ENCODE measurements around the gene CYP4F2. TPM values are rescaled to one million over a fixed set of nuclear protein-coding genes. Genes with fewer than 3 reads are reported as not detected.

The CYP4F2 gene
- total and polyA plus RNA-seq, 4 donors: 7.7 to 186 (median 85.2) TPM

DNA sequence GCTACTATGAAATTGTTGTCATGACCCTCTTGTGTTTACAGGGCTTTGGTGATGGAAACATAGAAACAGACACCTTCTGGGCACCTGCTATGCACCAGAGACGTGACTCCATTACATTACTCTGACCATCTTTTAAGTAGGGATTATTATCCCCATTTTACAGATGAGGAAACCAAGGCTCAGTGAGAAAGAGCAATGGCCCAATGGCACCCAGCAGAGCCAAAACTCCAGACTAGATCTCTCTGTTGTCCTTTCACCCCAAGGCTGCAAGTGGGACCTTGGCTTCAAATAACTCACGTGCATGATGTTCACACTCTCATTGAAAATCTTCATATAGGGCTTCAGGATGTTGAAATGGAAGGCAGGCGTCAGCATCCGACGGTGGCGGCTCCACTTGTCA lies 5.9 kb downstream of the CYP4F2 start:
- peaks cover 0 to 15% (median 3%) of the 10 kb centered on the region in 4 donors for H3K36me3 ChIP-seq (ENCODE audit: control insufficient read depth in 4 of 4, insufficient read depth in 3 of 4, low read depth in 1 of 4, low read length in 3 of 4)
- WGBS: 89% methylated on average over 6 of the region's 6 CpGs
- H3K27me3 ChIP-seq (ENCODE audit: control insufficient read depth in 4 of 4, insufficient read depth in 4 of 4, low read length in 3 of 4): no peaks in the 10 kb centered on the region
- no peak for DNase-seq (ENCODE audit: low spot score)
- H3K4me3 ChIP-seq (ENCODE audit: low read depth in 1 of 3, low read length in 3 of 3): no peak overlapping the region
- TF ChIP-seq GABPA (IDR thresholded peaks at IDR 0.05 in 1 of 2, conservative IDR thresholded peaks at IDR 0.05 in 1 of 2) (no peak), JUND (IDR thresholded peaks at IDR 0.05) (no peak), RAD21 (IDR thresholded peaks at IDR 0.05) (no peak), HNF4G (IDR thresholded peaks at IDR 0.05) (no peak), NR2F2 (IDR thresholded peaks at IDR 0.05) (no peak), HNF4A (conservative IDR thresholded peaks at IDR 0.05) (no peak), TAF1 (conservative IDR thresholded peaks at IDR 0.05) (no peak), SP1 (IDR thresholded peaks at IDR 0.05) (no peak), RXRA (IDR thresholded peaks at IDR 0.05) (no peak), FOXA1 (IDR thresholded peaks at IDR 0.05) (no peak), EGR1 (IDR thresholded peaks at IDR 0.05; ENCODE audit: low read depth in 2 of 2) (no peak), YY1 (IDR thresholded peaks at IDR 0.05) (no peak), FOXA2 (IDR thresholded peaks at IDR 0.05) (no peak)
- TF ChIP-seq, protein P1, sequence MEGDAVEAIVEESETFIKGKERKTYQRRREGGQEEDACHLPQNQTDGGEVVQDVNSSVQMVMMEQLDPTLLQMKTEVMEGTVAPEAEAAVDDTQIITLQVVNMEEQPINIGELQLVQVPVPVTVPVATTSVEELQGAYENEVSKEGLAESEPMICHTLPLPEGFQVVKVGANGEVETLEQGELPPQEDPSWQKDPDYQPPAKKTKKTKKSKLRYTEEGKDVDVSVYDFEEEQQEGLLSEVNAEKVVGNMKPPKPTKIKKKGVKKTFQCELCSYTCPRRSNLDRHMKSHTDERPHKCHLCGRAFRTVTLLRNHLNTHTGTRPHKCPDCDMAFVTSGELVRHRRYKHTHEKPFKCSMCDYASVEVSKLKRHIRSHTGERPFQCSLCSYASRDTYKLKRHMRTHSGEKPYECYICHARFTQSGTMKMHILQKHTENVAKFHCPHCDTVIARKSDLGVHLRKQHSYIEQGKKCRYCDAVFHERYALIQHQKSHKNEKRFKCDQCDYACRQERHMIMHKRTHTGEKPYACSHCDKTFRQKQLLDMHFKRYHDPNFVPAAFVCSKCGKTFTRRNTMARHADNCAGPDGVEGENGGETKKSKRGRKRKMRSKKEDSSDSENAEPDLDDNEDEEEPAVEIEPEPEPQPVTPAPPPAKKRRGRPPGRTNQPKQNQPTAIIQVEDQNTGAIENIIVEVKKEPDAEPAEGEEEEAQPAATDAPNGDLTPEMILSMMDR (IDR thresholded peaks at IDR 0.05; ENCODE audit: low read depth, low read length, missing input control): no peak
- TF ChIP-seq, protein P2, sequence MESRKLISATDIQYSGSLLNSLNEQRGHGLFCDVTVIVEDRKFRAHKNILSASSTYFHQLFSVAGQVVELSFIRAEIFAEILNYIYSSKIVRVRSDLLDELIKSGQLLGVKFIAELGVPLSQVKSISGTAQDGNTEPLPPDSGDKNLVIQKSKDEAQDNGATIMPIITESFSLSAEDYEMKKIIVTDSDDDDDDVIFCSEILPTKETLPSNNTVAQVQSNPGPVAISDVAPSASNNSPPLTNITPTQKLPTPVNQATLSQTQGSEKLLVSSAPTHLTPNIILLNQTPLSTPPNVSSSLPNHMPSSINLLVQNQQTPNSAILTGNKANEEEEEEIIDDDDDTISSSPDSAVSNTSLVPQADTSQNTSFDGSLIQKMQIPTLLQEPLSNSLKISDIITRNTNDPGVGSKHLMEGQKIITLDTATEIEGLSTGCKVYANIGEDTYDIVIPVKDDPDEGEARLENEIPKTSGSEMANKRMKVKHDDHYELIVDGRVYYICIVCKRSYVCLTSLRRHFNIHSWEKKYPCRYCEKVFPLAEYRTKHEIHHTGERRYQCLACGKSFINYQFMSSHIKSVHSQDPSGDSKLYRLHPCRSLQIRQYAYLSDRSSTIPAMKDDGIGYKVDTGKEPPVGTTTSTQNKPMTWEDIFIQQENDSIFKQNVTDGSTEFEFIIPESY (IDR thresholded peaks at IDR 0.05): no peak
- TF ChIP-seq, protein P3, sequence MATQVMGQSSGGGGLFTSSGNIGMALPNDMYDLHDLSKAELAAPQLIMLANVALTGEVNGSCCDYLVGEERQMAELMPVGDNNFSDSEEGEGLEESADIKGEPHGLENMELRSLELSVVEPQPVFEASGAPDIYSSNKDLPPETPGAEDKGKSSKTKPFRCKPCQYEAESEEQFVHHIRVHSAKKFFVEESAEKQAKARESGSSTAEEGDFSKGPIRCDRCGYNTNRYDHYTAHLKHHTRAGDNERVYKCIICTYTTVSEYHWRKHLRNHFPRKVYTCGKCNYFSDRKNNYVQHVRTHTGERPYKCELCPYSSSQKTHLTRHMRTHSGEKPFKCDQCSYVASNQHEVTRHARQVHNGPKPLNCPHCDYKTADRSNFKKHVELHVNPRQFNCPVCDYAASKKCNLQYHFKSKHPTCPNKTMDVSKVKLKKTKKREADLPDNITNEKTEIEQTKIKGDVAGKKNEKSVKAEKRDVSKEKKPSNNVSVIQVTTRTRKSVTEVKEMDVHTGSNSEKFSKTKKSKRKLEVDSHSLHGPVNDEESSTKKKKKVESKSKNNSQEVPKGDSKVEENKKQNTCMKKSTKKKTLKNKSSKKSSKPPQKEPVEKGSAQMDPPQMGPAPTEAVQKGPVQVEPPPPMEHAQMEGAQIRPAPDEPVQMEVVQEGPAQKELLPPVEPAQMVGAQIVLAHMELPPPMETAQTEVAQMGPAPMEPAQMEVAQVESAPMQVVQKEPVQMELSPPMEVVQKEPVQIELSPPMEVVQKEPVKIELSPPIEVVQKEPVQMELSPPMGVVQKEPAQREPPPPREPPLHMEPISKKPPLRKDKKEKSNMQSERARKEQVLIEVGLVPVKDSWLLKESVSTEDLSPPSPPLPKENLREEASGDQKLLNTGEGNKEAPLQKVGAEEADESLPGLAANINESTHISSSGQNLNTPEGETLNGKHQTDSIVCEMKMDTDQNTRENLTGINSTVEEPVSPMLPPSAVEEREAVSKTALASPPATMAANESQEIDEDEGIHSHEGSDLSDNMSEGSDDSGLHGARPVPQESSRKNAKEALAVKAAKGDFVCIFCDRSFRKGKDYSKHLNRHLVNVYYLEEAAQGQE (IDR thresholded peaks at IDR 0.05): no peak
- TF ChIP-seq, protein P4, sequence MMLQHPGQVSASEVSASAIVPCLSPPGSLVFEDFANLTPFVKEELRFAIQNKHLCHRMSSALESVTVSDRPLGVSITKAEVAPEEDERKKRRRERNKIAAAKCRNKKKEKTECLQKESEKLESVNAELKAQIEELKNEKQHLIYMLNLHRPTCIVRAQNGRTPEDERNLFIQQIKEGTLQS (IDR thresholded peaks at IDR 0.05): no peak
- TF ChIP-seq, protein P5, sequence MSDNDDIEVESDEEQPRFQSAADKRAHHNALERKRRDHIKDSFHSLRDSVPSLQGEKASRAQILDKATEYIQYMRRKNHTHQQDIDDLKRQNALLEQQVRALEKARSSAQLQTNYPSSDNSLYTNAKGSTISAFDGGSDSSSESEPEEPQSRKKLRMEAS (IDR thresholded peaks at IDR 0.05): no peak
- peaks cover 9 to 44% (median 18%) of the 10 kb centered on the region in 4 donors for H3K4me1 ChIP-seq (ENCODE audit: control insufficient read depth in 4 of 4, insufficient read depth in 4 of 4, low read length in 3 of 4)
- no peak overlapping the region for H3K27ac ChIP-seq (ENCODE audit: low read depth in 1 of 2, low read length in 2 of 2)
- no peaks in the 10 kb centered on the region for H3K9me3 ChIP-seq (ENCODE audit: control insufficient read depth in 4 of 4, low read length in 3 of 4)
- H3K9ac ChIP-seq (ENCODE audit: low read depth in 1 of 2, low read length in 2 of 2): no peak overlapping the region

Measured in liver (tissue), 9 donors.